ENCODE results near the gene ZNF324B.
"Not testable (repeated sequence)": the region's sequence is repeated elsewhere in the genome, so short reads cannot be mapped to it uniquely, and the experiment has no call there.

Gene ZNF324B

DNA sequence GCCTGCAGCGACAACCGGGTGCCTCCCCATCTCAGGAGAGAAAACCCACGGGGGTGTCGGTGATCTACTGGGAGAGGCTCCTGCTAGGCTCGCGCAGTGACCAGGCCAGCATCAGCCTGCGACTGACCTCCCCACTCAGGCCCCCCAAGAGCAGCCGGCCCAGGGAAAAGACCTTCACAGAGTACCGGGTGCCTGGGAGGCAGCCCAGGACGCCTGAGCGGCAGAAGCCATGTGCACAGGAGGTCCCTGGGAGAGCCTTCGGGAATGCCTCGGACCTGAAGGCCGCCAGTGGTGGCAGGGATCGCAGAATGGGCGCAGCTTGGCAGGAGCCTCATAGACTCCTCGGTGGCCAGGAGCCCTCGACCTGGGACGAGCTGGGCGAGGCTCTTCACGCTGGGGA, 3.9 kb downstream of the ZNF324B start:
- DNase-seq: no peak
- no peak for ATAC-seq

DNA sequence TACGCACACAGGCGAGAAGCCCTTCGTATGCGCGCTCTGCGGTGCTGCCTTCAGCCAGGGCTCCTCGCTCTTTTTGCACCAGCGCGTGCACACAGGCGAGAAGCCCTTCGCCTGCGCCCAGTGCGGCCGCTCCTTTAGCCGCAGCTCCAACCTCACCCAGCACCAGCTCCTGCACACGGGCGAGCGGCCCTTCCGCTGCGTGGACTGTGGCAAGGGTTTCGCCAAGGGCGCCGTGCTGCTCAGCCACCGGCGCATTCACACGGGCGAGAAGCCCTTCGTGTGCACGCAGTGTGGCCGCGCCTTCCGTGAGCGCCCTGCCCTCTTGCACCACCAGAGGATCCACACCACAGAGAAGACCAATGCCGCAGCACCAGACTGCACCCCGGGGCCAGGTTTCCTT, 4.7 kb downstream of the ZNF324B start:
- no peak for ATAC-seq
- DNase-seq: no peak

DNA sequence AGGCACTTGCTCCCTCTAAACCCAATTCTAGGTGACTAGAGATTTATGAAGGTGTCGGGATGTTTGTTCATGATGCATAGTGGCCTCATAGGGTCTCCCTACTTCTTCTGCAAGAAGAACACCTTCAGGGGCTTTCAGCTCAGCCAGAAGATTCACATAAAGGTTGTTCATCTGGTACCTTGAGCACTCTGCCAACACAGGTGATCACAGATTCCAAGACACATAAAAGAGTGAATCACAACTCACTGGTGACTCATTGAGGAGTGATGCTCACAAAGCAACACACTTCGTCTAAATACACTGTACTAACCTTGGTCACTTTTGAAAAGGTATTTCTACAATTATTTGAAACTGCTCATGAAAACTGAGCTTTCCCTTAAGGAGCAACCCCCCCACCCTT, 8.6 kb downstream of the ZNF324B start:
- no peak for DNase-seq
- peak; percentile 44 for ATAC-seq

DNA sequence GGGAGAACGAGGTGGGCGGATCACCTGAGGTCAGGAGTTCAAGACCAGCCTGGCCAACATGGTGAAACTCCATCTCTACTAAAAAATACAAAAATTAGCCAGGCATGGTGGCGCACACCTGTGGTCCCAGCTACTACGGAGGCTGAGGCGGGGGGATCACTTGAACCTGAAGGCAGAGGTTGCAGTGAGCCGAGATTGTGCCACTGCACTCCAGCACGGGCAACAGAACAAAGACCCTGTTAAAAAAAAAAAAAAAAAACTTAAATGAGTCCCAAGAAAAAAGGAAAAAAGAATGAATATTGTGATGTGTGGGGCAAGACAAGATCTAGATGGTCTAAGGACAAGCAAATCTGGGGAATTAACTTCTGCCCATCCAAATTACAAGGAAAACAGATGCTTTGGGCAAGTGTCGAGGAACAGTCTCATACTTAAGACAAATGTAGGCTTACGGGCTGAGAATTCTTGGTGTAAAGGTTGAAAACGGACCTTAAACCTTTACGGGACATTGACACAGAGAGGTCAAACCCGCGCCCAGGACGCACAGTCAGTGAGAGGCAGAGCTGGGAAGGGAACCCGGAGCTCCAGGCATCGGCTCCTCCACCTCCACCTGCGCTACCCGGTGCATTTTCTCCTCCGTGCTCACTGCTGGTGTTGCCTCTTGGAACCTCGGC, 14.8 kb downstream of the ZNF324B start:
- peak; percentile 4 for ATAC-seq

DNA sequence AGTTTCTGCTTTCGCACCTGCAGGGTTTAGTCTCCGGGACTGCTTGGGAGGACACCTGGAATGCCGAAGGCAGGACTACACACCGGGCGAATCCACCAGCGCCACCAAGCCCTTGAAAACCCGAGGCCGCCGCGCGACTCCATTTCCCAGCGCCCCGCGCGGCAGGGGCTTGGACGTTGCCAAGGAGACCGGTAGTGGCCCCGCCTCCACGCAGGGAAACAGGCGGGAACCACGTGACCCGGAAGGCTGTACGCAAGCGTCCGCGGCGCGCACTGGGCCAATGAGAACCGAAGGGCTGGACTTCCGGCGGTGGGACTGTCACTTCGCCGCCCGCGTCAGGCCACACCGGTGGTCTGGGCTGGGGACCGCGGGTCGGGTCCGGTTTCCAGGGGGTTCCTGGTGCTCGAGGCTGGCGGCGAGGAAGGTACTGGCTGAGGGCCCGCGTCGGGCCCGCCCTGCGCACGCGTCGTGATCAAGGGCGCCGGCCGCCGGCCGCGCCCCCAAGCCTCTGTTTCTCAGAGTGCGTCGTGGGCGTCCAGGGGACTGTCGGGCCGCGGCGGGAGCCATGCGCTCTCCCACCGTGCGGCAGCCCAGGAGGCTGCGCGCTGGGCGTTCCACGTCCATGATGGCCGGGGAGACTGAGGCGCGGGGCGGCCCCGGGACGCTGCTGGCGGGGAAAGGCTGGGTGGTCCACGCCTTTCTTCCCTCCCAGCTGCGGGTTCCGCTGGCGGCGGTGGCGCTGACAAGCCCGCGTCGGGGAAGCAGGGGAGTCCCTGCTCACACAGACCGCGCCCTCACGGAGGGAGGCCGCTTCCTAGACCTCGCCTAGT, 15.6 kb downstream of the ZNF324B start, which contains the start of gene ZNF324:
ZNF324 (plus strand) TSS at position 321 of the 830 bp plus-strand sequence. CDS start 2,106 bp downstream, outside the sequence.
- DNase-seq (peak; percentile 99), ATAC-seq (peak; percentile 97)

More for the DNA sequence above, 14.8 kb downstream of the ZNF324B start:
- DNase-seq: no peak

DNA sequence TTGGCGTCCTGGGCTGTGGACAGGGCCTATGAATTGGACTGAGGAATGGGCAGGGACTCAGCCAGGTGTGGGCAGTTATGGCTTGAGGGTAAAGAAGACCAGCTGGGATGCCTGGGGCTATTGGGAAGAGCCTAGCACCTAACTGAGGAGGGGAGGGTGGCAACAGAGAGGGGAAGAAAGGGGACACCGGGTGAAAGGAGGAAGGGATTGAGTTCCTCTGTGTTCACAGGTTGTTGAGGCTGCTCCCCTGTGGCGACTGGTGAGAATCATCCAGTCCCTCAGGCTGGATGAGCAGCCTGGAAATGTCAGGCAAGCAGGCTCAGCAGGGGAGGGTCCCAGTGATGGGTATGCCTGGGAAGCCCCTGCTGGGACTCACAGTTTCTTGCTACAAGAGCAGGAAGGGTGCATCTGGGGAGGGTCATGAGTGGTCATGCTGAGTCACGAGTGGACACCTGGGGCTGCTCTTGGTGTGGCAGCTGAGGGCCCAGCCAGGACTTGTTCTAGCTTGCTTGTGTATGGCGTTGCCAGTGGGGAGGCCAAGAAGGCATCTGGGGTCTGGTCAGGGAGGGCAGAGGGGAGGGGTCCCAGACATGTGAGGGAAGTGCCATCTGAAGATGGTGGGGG, 16.9 kb downstream of the ZNF324B start:
- ATAC-seq (no peak), DNase-seq (no peak)

DNA sequence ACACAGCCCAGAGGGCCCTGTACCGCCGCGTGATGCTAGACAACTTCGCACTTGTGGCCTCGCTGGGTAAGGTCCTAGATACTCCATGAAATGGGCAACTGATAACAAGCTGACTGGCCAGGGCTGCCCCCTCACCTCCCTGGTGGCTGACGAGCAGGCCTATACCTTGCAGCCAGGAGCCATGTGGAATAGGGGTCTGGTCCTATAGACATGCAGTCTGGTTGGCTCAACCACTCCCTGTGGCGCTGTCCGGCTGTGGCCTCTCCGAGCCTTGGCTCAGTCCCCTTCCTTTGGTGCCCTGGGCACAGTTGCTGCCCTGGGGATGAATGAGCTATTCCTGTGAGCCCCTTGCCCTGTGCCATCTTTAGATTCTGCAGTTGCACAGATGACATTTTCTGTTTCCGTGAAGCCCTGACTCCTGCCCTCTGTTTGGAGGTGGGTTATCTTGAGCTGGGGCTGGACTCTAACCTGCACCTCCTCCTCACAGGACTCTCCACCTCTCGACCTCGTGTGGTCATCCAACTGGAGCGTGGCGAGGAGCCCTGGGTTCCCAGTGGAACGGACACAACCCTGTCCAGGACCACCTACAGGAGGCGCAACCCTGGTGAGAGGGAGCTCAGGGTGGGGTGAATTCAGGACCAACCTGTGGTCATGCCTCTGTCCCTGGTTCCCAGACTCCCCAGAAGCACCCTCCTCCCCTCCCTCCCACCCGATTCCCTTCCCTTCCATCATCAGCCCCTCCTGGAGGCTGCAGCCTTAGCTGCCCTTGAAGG, 18.0 kb downstream of the ZNF324B start:
- no peak for ATAC-seq
- no peak for DNase-seq

DNA sequence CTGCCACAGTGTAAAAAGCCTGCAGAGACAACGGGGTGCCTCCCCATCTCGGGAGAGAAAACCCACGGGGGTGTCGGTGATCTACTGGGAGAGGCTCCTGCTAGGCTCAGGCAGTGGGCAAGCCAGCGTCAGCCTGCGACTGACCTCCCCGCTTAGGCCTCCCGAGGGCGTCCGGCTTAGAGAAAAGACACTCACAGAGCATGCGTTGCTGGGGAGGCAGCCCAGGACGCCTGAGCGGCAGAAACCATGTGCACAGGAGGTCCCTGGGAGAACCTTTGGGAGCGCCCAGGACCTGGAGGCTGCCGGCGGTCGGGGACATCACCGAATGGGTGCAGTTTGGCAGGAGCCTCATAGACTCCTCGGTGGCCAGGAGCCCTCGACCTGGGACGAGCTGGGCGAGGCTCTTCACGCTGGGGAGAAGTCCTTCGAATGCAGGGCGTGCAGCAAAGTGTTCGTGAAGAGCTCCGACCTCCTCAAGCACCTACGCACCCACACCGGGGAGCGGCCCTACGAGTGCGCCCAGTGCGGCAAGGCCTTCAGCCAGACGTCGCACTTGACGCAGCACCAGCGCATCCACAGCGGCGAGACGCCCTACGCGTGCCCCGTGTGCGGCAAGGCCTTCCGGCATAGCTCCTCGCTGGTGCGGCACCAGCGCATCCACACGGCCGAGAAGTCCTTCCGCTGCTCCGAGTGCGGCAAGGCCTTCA, 19.6 kb downstream of the ZNF324B start:
- DNase-seq, ATAC-seq: not testable (repeated sequence)

DNA sequence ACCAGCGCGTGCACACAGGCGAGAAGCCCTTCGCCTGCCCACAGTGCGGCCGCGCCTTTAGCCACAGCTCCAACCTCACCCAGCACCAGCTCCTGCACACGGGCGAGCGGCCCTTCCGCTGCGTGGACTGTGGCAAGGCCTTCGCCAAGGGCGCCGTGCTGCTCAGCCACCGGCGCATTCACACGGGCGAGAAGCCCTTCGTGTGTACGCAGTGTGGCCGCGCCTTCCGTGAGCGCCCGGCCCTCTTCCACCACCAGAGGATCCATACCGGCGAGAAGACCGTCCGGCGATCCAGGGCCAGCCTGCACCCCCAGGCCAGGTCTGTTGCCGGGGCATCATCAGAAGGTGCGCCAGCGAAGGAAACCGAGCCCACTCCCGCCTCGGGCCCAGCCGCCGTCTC, 20.3 kb downstream of the ZNF324B start:
- DNase-seq: no peak

DNA sequence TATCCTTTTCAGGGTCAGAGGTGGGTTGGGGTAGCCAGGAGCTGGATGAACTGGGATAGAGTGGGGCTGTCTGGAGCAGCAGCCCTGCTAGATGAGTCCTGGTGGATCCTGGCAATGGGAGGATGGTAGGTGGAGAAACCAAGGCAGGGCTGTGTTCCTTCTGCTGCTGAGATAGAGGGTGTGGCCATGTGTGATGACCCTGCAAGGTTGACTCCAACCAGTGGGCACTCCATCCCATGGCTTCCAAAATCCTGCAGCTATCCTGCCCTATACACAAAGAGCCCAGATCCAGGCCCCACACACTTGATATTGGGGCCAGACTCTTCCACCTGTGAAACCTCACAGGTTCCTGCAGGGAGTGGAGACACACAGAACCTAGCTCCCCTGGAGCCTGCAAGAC, 22.4 kb downstream of the ZNF324B start:
- DNase-seq (no peak), ATAC-seq (no peak)

More for the DNA sequence above, 20.3 kb downstream of the ZNF324B start:
- ATAC-seq: no peak

DNA sequence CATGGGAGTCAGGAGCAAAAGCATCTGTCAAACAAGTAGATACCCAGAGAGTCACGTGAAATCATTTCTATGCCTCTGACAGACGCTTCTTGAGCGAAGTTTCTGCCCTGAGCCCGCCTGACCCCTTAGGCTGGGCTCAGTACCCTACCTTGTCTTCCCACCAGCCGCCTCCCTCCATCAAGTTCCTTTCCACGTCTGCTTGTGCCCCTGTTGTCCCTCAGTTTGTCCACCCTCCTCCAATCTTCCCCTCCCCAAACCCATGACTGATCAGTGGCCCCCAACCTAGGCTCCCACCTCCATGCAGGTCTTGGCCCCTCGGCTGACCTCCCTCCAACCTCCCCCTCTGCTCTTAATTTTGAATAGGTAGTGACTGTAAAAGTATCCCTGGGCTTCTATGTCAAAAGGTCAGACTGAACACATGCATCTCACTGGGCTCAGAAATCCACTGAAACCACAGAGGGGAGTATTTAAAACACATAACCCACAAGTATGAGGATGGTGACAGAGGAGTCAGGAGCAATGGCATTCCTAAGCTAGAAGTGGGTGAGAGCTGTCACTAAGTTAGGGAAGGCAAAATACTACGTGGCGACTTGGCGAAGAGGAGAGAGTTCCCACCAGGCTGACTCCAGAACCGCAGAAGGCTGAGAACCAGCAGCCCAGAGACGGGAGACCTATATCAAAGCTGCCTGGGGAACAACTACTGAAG, 23.0 kb downstream of the ZNF324B start:
- DNase-seq (no peak), ATAC-seq (no peak)

DNA sequence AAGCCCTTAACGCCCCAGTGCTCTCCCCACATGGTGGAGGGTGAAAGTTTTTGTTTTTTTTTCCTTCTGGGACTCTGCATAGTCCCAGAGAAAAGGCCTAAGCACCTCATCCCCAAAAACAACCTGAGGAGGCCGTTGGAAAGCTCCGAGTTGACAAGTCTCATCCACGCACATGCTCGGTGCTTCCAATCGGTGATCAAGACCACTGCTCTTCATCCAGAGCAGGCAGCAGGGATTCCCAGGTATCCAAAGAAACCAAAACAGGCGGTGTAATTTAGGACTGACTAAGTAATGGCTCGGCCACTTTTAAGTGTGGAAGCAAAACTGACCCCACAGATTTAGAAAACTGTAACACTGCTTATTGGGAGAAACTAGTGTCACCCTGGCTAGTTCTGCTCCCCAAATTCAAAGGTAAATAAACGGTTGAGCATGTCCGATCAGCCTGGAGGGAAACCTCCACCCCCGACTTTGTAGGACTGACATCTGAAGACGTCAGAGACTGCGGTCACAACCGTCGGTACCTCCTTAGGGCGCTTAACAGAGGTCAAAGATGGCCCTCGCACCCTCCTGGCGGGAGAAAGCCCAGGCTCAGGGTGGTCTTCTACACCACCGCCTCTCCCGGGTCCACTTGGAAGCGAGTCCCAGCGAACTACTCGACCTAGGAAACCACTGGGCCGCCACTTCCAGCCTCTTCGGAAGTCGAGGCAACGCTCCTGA, 23.7 kb downstream of the ZNF324B start:
- ATAC-seq (peak; percentile 7), DNase-seq (no peak)

DNA sequence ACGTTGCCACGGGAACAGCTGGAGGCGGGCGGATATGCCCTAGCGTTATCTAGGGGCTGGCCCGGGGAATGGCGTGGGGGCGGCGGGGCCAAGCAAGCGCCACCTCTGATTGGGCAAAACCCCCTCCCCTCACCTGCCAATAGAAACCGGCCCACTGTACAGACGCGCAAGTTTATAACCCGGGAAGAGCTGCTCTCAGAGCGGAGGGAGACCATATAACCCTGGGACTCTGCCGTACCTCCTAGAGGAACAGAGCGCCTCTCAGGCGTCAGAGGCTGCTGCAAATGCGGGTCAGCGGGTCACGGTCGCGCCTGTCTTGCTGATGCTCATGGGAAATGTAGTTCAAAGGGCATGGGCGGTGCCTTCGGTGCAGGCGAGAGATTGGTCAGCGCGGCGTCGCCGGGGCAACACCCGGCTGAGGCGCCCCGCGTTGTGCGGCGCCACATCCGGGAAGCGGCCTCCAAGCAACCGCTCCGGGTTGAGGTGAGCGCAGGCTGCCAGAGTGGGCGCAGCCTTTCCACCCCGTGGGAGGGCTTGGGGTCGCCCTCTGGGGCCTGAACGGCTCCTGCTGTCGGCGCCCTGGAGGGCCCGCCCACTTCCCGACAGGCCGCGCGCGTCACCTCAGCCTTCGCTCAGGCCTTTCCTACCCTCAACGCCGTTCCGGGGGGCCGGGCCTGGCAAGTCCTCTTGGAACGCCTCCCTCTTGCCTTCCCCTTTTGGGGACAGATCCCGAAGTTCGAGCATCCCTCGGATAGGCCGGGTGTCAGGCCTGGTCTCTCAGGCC, 24.5 kb downstream of the ZNF324B start, which contains the start of gene ZNF446:
ZNF446 (plus strand) TSS at position 639 of the 784 bp plus-strand sequence. CDS start 867 bp downstream, outside the sequence.
- ATAC-seq (peak; percentile 88), DNase-seq (peak; percentile 95)

DNA sequence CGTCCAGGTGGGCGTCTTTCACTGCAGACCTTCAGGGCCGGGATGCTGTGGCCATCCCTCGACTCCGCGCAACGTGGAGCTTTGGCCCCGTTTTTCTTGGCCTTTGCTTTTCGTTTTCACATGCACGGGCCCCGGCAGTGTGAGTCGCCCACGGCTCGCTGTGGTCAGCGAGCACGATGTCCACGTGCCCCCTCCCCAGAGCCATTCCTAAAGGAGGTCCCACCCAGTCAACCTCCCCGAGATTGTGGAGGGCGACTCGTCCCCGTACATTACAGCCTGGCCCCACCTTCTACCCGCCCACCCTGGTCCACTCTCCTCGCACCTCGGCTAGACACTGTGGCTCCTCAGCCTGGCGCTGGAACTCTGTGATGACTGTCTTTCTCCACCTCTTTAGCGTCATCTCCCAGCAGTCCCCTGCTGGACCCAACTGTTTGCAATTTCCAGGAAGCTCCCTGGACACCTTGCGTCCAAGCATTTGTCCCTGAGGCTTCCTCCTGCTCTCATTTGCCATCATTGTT, 25.1 kb downstream of the ZNF324B start:
- DNase-seq (peak; percentile 42), ATAC-seq (no peak)

DNA sequence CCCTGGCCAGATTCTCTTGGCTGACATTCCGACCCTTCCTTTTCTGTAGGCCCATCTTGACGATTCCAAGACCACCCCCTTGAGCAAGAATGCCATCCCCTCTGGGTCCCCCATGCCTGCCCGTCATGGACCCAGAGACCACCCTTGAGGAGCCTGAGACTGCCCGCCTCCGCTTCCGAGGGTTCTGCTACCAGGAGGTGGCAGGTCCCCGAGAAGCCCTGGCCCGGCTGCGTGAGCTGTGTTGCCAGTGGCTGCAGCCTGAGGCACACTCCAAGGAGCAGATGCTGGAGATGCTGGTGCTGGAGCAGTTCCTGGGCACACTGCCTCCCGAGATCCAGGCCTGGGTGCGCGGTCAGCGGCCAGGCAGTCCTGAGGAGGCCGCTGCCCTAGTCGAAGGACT, 25.7 kb downstream of the ZNF324B start:
- DNase-seq (no peak), ATAC-seq (no peak)

DNA sequence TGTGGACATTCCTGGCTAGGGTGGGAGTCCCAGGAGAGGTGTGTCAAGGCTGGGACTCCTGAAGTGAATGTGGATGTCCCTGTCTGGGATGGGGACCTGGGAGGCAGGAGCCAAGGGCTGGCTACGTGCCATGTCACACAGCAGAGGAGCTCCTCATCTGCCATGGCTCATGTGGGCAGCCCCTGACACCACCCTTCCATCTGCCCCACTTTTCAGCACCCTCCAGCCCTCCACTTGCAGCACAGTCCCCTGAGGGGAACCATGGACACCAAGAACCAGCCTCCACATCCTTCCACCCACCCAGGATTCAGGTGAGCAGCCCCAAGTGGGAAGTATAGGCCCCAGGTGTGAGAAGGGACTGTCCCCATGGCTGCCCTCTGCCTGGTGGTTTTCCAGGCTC, 26.4 kb downstream of the ZNF324B start:
- no peak for DNase-seq

DNA sequence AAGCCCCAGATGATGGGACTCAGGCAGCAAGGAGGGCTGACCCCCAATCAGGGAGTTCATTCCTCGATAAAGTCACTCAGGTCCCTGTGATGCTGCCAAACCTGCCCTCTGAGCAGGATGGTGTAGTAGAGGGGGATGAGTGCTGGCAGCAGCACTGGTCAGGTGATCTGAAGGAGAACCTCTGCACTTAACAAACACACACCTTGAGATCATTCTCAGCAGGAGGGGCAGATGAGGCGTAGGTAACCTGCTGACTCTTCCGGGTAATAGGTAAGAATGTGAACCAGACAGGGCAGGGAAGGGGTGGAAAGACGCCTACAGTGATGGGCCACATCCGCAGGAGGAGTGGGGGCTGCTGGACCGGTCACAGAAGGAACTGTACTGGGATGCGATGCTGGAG, 27.9 kb downstream of the ZNF324B start:
- ATAC-seq (no peak), DNase-seq (no peak)

More for the DNA sequence above, 26.4 kb downstream of the ZNF324B start:
- ATAC-seq: no peak

DNA sequence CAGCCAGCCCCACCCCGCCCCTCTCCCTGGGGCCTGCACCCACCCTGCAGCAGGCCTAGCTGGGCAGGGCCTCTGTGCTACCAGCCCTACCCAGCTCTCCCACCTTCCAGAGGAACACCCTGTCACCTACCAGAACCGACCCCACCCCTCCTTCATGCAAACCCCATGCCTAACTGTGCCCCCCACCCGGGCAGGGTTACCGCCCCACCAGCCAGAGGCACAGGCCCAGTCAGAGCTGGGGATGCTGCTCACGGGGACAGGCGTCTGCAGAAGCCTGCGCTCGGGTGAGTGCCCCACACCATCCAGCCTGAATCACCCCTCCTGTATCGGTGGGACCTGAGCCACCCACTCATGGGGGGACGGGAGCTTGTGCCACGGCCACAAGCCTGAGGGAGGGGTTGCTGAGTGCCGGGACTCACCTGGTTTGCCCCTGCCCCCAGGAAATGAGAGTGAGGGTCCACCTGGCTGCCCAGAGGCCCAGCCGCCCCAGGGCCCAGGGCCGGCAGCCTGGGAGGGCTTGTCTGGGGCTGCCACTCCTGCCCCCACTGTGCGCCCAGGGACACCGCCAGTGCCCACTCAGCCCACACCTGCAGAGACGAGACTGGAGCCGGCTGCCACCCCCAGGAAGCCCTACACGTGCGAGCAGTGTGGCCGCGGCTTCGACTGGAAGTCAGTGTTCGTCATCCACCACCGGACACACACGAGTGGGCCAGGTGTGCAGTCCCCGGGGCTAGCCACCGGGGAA, 28.5 kb downstream of the ZNF324B start:
- no peak for ATAC-seq
- no peak for DNase-seq
